GM12874 (cell line): ENCODE data around the gene SPRING1.

Experiments used
- CTCF ChIP-seq: IDR thresholded peaks from 2 replicates; pipeline ENCODE4 v1.5.1; 2011; ENCODE audit warnings: low read depth, mild to moderate bottlenecking, control low read depth, low read length, moderate library complexity; ENCODE audit not compliant: insufficient read depth

The SPRING1 gene

GRCh38 chr12:116693286-116694227 lies 44.3 kb downstream of the SPRING1 start:
- no peak for TF ChIP-seq CTCF

GRCh38 chr12:116692605-116693004 lies 45.3 kb downstream of the SPRING1 start:
- no peak for TF ChIP-seq CTCF

GRCh38 chr12:116691636-116692035 lies 46.2 kb downstream of the SPRING1 start:
- no peak for TF ChIP-seq CTCF

GRCh38 chr12:116691205-116691604 lies 46.7 kb downstream of the SPRING1 start:
- TF ChIP-seq CTCF = no peak

GRCh38 chr12:116689979-116690744 lies 47.7 kb downstream of the SPRING1 start:
- no peak for TF ChIP-seq CTCF

GRCh38 chr12:116689521-116689920 lies 48.3 kb downstream of the SPRING1 start:
- TF ChIP-seq CTCF = no peak
